HG02870 (cell line): ENCODE data around the gene TRAIP.
"Not testable (repeated sequence)": the region's sequence is repeated elsewhere in the genome, so short reads cannot be mapped to it uniquely, and the experiment has no call there.

Source experiments
- ATAC-seq: cut with Tn5 transposase; IDR thresholded peaks from one replicate; pipeline ENCODE4 v1.9.1; 2021; ENCODE audit warnings: mild to moderate bottlenecking, moderate library complexity; ENCODE audit not compliant: unreplicated experiment

The TRAIP gene

GRCh38 chr3:49856181-49857005 lies at the start of gene TRAIP:
Gene TRAIP, minus strand, starts transcription at chr3:49856564. Its CDS starts 111 bp downstream, at chr3:49856453.
- peak; percentile 92 for ATAC-seq

- not testable (repeated sequence) for ATAC-seq
Observed at GRCh38 chr3:49904448-49904847, 48.1 kb upstream of the TRAIP start.

- ATAC-seq, result peak; percentile 47
Observed at GRCh38 chr3:49903451-49904424, 47.4 kb upstream of the TRAIP start, which contains the start of gene MST1R. Gene MST1R, minus strand, starts transcription at chr3:49903873. Its CDS starts 264 bp downstream, at chr3:49903609.

GRCh38 chr3:49902511-49903345 lies 46.4 kb upstream of the TRAIP start:
- no peak for ATAC-seq

GRCh38 chr3:49901366-49902339 lies 45.3 kb upstream of the TRAIP start:
- no peak for ATAC-seq

- ATAC-seq, result no peak
Observed at GRCh38 chr3:49900491-49901153, 44.3 kb upstream of the TRAIP start.

- no peak for ATAC-seq
Observed at GRCh38 chr3:49899815-49900214, 43.5 kb upstream of the TRAIP start.

GRCh38 chr3:49898991-49899390 lies 42.6 kb upstream of the TRAIP start:
- no peak for ATAC-seq

GRCh38 chr3:49896345-49896744 lies 40.0 kb upstream of the TRAIP start:
- no peak for ATAC-seq

GRCh38 chr3:49895791-49896190 lies 39.4 kb upstream of the TRAIP start:
- ATAC-seq, result no peak

- ATAC-seq, result no peak
Observed at GRCh38 chr3:49889296-49889695, 32.9 kb upstream of the TRAIP start.

- no peak for ATAC-seq
Observed at GRCh38 chr3:49886922-49887265, 30.5 kb upstream of the TRAIP start.

GRCh38 chr3:49883998-49884397 lies 27.6 kb upstream of the TRAIP start:
- ATAC-seq, result no peak

- ATAC-seq, result no peak
Observed at GRCh38 chr3:49882166-49882565, 25.8 kb upstream of the TRAIP start.

GRCh38 chr3:49880581-49881315 lies 24.4 kb upstream of the TRAIP start:
- no peak for ATAC-seq

GRCh38 chr3:49879721-49880120 lies 23.4 kb upstream of the TRAIP start:
- no peak for ATAC-seq

GRCh38 chr3:49878686-49879085 lies 22.3 kb upstream of the TRAIP start:
- ATAC-seq, result no peak

GRCh38 chr3:49877716-49878115 lies 21.4 kb upstream of the TRAIP start:
- ATAC-seq, result no peak
